Endothelial cell of umbilical vein (primary cell): Measurements from ENCODE around the gene MACROH2A2. TPM values are rescaled to one million over a fixed set of nuclear protein-coding genes. Genes with fewer than 3 reads are reported as not detected.

Experiments used
- BruUV-seq: library from RNA; stranded (reverse); fragments of 400-500 nt; replicated peaks from 2 replicates; lab custom pipeline; 2021; lab: Mats Ljungman, UMichigan
- CTCF ChIA-PET: fragments of 300-600, 350-600 bp; sonication (Branson Sonifier 250); formaldehyde crosslinking; loops from one replicate; lab custom pipeline; 2021; ENCODE audit warnings: antibody characterized with exemption, inconsistent platforms; lab: Charles Lee
- POLR2A ChIA-PET: fragments of 300-600, 350-600 bp; sonication (Branson Sonifier 250); formaldehyde crosslinking; loops from one replicate; lab custom pipeline; 2021; ENCODE audit warnings: antibody characterized with exemption, inconsistent platforms; lab: Charles Lee
- DNase-seq: peaks from one replicate; pipeline ENCODE4 v3.0.0-alpha.2; 2011; ENCODE audit warnings: low read depth, low spot score
- FAIRE-seq: peaks from 2 replicates; lab custom pipeline; 2011; peaks lifted over from hg19 to GRCh38; lab: Jason Lieb, UNC
- H2AFZ ChIP-seq: 2 replicates; pipeline ENCODE4 v1.6.0; 2012; ENCODE audit warnings: low read depth, low read length, control low read depth, inconsistent platforms
- H3K27ac ChIP-seq: 2 replicates; pipeline ENCODE4 v1.5.1; 2011; ENCODE audit warnings: low read depth, mild to moderate bottlenecking, control low read depth, low read length, moderate library complexity; ENCODE audit not compliant: insufficient read depth
- H3K27me3 ChIP-seq, 2 experiments: 2 replicates each; pipeline versions ENCODE4 v1.6.0 to v1.6.1; 2011; ENCODE audit warnings: low read length in 2 of 2, mixed read lengths in 1 of 2; ENCODE audit not compliant: control insufficient read depth in 2 of 2, insufficient read depth in 2 of 2
- H3K36me3 ChIP-seq, 2 experiments: 2 replicates in 1 of 2; 3 replicates in 1 of 2; pipeline ENCODE4 v1.5.1; 2011; ENCODE audit warnings: low read length in 2 of 2, mild to moderate bottlenecking in 1 of 2, moderate library complexity in 1 of 2; ENCODE audit not compliant: control insufficient read depth in 2 of 2, insufficient read depth in 2 of 2; ENCODE audit errors: extremely low read depth in 1 of 2
- H3K4me1 ChIP-seq: 3 replicates; pipeline ENCODE4 v1.5.1; 2011; ENCODE audit warnings: mild to moderate bottlenecking, low read length; ENCODE audit not compliant: control insufficient read depth, insufficient read depth; ENCODE audit errors: extremely low read depth
- H3K4me2 ChIP-seq: 2 replicates; pipeline ENCODE4 v1.6.1; 2011; ENCODE audit warnings: low read length, control low read depth, mixed read lengths; ENCODE audit not compliant: insufficient read depth
- H3K4me3 ChIP-seq, 3 experiments: fragments of 200-600 bp in 1 of 3; sonication (generic), shearing (Covaris generic) in 1 of 3; replicated peaks in 1 of 3; 2 replicates each; pipeline ENCODE4 v1.5.1; 2011 to 2016; ENCODE audit warnings: control low read depth in 3 of 3, low read length in 3 of 3, mild to moderate bottlenecking in 2 of 3, inconsistent platforms in 1 of 3, low read depth in 1 of 3, moderate library complexity in 1 of 3; ENCODE audit not compliant: insufficient read depth in 1 of 3
- H3K79me2 ChIP-seq: 2 replicates; pipeline ENCODE4 v1.6.0; 2012; ENCODE audit warnings: low read length, inconsistent platforms; ENCODE audit not compliant: control insufficient read depth, insufficient read depth
- H3K9ac ChIP-seq: replicated peaks from 2 replicates; pipeline ENCODE3; 2011; ENCODE audit warnings: low read length, control low read depth; ENCODE audit not compliant: insufficient read depth; ENCODE audit errors: extremely low read depth
- H3K9me1 ChIP-seq: replicated peaks from 3 replicates; pipeline ENCODE4 v1.6.0; 2011; ENCODE audit warnings: mild to moderate bottlenecking, low read length; ENCODE audit not compliant: control insufficient read depth, insufficient read depth; ENCODE audit errors: extremely low read depth
- H3K9me3 ChIP-seq: replicated peaks from 2 replicates; pipeline ENCODE4 v1.5.1; 2012; ENCODE audit warnings: low read length, inconsistent platforms; ENCODE audit not compliant: control insufficient read depth, insufficient read depth
- H4K20me1 ChIP-seq: replicated peaks from 2 replicates; pipeline ENCODE3; 2011; ENCODE audit warnings: mild to moderate bottlenecking, low read length; ENCODE audit not compliant: control insufficient read depth, insufficient read depth; ENCODE audit errors: extremely low read depth
- EZH2 ChIP-seq: IDR thresholded peaks from 2 replicates; pipeline ENCODE4 v1.6.1; 2012; ENCODE audit warnings: borderline replicate concordance, low read depth, mild to moderate bottlenecking, moderate library complexity, low read length, inconsistent platforms; ENCODE audit not compliant: severe bottlenecking
- FOS ChIP-seq: IDR thresholded peaks from 2 replicates; pipeline ENCODE4 v1.6.1; 2011; ENCODE audit warnings: mild to moderate bottlenecking, low read length, moderate library complexity, borderline replicate concordance; ENCODE audit not compliant: insufficient read depth
- GATA2 ChIP-seq: IDR thresholded peaks from 2 replicates; pipeline ENCODE4 v1.7.0; 2011; ENCODE audit warnings: low read depth, mild to moderate bottlenecking, moderate library complexity, mixed read lengths, low read length; ENCODE audit not compliant: insufficient read length, insufficient read depth
- JUN ChIP-seq: IDR thresholded peaks from 2 replicates; pipeline ENCODE4 v1.6.1; 2011; ENCODE audit warnings: borderline replicate concordance, low read depth; ENCODE audit not compliant: insufficient read length, insufficient read depth
- MYC ChIP-seq: IDR thresholded peaks from one replicate; pipeline ENCODE4 v1.6.1; 2011; ENCODE audit warnings: mild to moderate bottlenecking, low read depth, low read length
- POLR2A ChIP-seq: IDR thresholded peaks from 2 replicates; pipeline ENCODE4 v1.6.1; 2012; ENCODE audit warnings: low read depth, mild to moderate bottlenecking, control low read depth, low read length
- POLR2AphosphoS5 ChIP-seq: IDR thresholded peaks from 2 replicates; pipeline ENCODE4 v1.6.1; 2012; ENCODE audit warnings: low read depth, mild to moderate bottlenecking, control low read depth, low read length, moderate library complexity; ENCODE audit not compliant: insufficient read depth
- dilution Hi-C: fragments of 300-500 bp; cut with MboI; formaldehyde crosslinking; loops from one replicate; pipeline ENCODE4 v1.15.0; 2019; ENCODE audit warnings: low sequenced_read_pairs; ENCODE audit not compliant: extremely low pct_ligation_motif_present
- intact Hi-C: fragments of 100-400 bp; cut with micrococcal nuclease; formaldehyde crosslinking; loops from one replicate; pipeline ENCODE4 v1.10.0; 2022
- polyA plus RNA-seq, 4 experiments: library from polyadenylated mRNA; depleted of rRNA in 3 of 4; stranded (reverse) in 3 of 4; unstranded in 1 of 4; fragments of >200 nt; gene quantifications; 2 replicates each; pipeline versions ENCODE4 v1.2.1 to v1.2.3, GENCODE V29; 2011 to 2012; ENCODE audit warnings: missing spikeins in 1 of 4
- total RNA-seq: library from RNA; stranded (reverse); gene quantifications from 2 replicates; pipeline ENCODE4 v1.2.3, GENCODE V29; 2021
- TF ChIP-seq, protein P1 (sequence below): IDR thresholded peaks from 2 replicates; pipeline ENCODE4 v1.6.1; 2011; ENCODE audit not compliant: insufficient read depth, insufficient read length
- TF ChIP-seq, protein P2 (sequence below), 2 donors: IDR thresholded peaks; 1 replicate in 1 of 2; 2 replicates in 1 of 2; pipeline ENCODE4 v1.5.1; 2011; ENCODE audit warnings: low read length in 2 of 2, mild to moderate bottlenecking in 2 of 2, moderate library complexity in 2 of 2, control low read depth in 1 of 2, inconsistent platforms in 1 of 2, low read depth in 1 of 2; ENCODE audit not compliant: insufficient read depth in 1 of 2; ENCODE audit errors: extremely low read depth in 1 of 2

Gene MACROH2A2
- total and polyA plus RNA-seq, 2 donors (not counting 3 experiments of a cell fraction or from before 2014, with no cell fraction given) = 0.08 TPM; not detected in 1

DNA sequence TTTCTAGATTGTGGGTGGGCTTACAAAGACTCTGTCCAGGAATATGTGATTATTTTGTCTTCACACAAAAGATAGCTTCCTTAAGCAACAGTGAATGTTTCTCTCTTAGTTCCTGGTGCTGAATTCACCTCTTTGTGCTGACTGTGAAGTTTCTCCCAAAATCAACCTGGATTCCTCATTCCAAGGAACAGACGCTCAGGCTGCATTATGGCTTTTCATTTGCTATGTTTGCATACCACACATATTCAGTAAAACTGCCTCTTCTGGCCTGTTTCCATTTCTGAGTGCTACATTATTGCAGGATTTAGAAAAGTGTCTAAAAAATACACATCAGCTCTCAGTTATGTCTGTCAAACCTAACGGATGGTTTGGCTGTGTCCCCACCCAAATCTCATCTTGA lies 21.5 kb downstream of the MACROH2A2 start:
- dilution Hi-C loops (no loop called here), intact Hi-C loops (no loop called here)
- FAIRE-seq (no peak), DNase-seq (no peak)
- H3K4me3 ChIP-seq = no peak overlapping the region
- H3K9me1 ChIP-seq = no peaks in the 10 kb centered on the region
- H3K4me1 ChIP-seq = no peaks in the 10 kb centered on the region
- H3K79me2 ChIP-seq = no peaks in the 10 kb centered on the region
- peaks cover 10 to 17% of the 10 kb centered on the region in 2 experiments for H3K27me3 ChIP-seq
- H3K9me3 ChIP-seq = no peaks in the 10 kb centered on the region
- H4K20me1 ChIP-seq = no peaks in the 10 kb centered on the region
- no peak overlapping the region for H3K9ac ChIP-seq
- no TSS peak for BruUV-seq
- H3K27ac ChIP-seq = no peak overlapping the region
- CTCF ChIA-PET = no interaction called here
- POLR2A ChIA-PET = no interaction called here
- H3K4me2 ChIP-seq = no peak overlapping the region
- H3K36me3 ChIP-seq = no peaks in the 10 kb centered on the region
- no peak overlapping the region for H2AFZ ChIP-seq
- TF ChIP-seq, protein P1, sequence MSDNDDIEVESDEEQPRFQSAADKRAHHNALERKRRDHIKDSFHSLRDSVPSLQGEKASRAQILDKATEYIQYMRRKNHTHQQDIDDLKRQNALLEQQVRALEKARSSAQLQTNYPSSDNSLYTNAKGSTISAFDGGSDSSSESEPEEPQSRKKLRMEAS = no peak
- TF ChIP-seq MYC (no peak), POLR2AphosphoS5 (no peak), EZH2 (no peak), GATA2 (no peak), JUN (no peak), FOS (no peak), POLR2A (no peak)
- TF ChIP-seq, protein P2, sequence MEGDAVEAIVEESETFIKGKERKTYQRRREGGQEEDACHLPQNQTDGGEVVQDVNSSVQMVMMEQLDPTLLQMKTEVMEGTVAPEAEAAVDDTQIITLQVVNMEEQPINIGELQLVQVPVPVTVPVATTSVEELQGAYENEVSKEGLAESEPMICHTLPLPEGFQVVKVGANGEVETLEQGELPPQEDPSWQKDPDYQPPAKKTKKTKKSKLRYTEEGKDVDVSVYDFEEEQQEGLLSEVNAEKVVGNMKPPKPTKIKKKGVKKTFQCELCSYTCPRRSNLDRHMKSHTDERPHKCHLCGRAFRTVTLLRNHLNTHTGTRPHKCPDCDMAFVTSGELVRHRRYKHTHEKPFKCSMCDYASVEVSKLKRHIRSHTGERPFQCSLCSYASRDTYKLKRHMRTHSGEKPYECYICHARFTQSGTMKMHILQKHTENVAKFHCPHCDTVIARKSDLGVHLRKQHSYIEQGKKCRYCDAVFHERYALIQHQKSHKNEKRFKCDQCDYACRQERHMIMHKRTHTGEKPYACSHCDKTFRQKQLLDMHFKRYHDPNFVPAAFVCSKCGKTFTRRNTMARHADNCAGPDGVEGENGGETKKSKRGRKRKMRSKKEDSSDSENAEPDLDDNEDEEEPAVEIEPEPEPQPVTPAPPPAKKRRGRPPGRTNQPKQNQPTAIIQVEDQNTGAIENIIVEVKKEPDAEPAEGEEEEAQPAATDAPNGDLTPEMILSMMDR (IDR thresholded peaks at IDR 0.05; ENCODE audit: extremely low read depth in 1 of 2, insufficient read depth in 1 of 2, low read depth in 1 of 2, low read length in 2 of 2) = no peak
